K562 (cell line): ENCODE results near the gene CENPT. TPM values are rescaled to one million over a fixed set of nuclear protein-coding genes. Genes with fewer than 3 reads are reported as not detected.

ENCODE experiments used
- CBFA2T3 ChIP-seq: fragments of 450-650 bp; IDR thresholded peaks from 2 replicates; pipeline ENCODE4 v1.6.1; 2017
- CC2D1A ChIP-seq: fragments of 450-650 bp; IDR thresholded peaks from 2 replicates; pipeline ENCODE4 v1.6.1; 2017; ENCODE audit warnings: mild to moderate bottlenecking
- E2F6 ChIP-seq, 2 experiments: IDR thresholded peaks; 2 replicates each; pipeline ENCODE4 v1.6.1; 2011; ENCODE audit warnings: borderline replicate concordance in 1 of 2, control low read depth in 1 of 2, low read depth in 1 of 2, low read length in 1 of 2, mild to moderate bottlenecking in 1 of 2, mixed read lengths in 1 of 2, moderate library complexity in 1 of 2; ENCODE audit not compliant: insufficient read depth in 1 of 2, insufficient read length in 1 of 2, poor library complexity in 1 of 2, severe bottlenecking in 1 of 2; ENCODE audit errors: extremely low read depth in 1 of 2
- FOXK2 ChIP-seq, 2 experiments: fragments of 450-650 bp; IDR thresholded peaks in 1 of 2; conservative IDR thresholded peaks in 1 of 2; 2 replicates each; pipeline ENCODE4 v1.6.1; 2016; ENCODE audit warnings: low read depth in 2 of 2, mild to moderate bottlenecking in 1 of 2
- HMGN3 ChIP-seq: IDR thresholded peaks from 2 replicates; pipeline ENCODE4 v1.6.1; 2011; ENCODE audit warnings: borderline replicate concordance, low read depth, mild to moderate bottlenecking, mixed read lengths, low read length; ENCODE audit not compliant: insufficient read length; ENCODE audit errors: extremely low read depth
- NFE2 ChIP-seq: IDR thresholded peaks from 2 replicates; pipeline ENCODE4 v1.6.1; 2014; ENCODE audit warnings: antibody characterized with exemption, low read depth
- PRMT5 ChIP-seq: sonication (generic); formaldehyde crosslinking; IDR thresholded peaks from 2 replicates; pipeline ENCODE4 v1.5.0; 2020; ENCODE audit warnings: missing genetic modification reagents
- RNF2 ChIP-seq: sonication (generic); IDR thresholded peaks from 2 replicates; pipeline ENCODE4 v1.6.1; 2016
- SAFB2 ChIP-seq: fragments of 200-400 bp; formaldehyde crosslinking; IDR thresholded peaks from 2 replicates; pipeline ENCODE4 v1.6.1; 2018; ENCODE audit warnings: borderline replicate concordance, low read length, low read depth, moderate library complexity; ENCODE audit not compliant: severe bottlenecking
- SIX5 ChIP-seq, 2 experiments: IDR thresholded peaks; 2 replicates each; pipeline ENCODE4 v1.6.1; 2011; ENCODE audit warnings: low read length in 2 of 2, borderline replicate concordance in 1 of 2, low read depth in 1 of 2, mild to moderate bottlenecking in 1 of 2, moderate library complexity in 1 of 2; ENCODE audit not compliant: insufficient read depth in 1 of 2
- SRSF9 ChIP-seq: fragments of 200-400 bp; formaldehyde crosslinking; IDR thresholded peaks from 2 replicates; pipeline ENCODE4 v1.6.1; 2017; ENCODE audit warnings: low read depth, low read length, borderline replicate concordance
- THRA ChIP-seq: fragments of 450-650 bp; IDR thresholded peaks from 2 replicates; pipeline ENCODE4 v1.6.1; 2017; ENCODE audit warnings: mild to moderate bottlenecking, moderate library complexity
- THRB ChIP-seq: fragments of 450-650 bp; formaldehyde crosslinking; conservative IDR thresholded peaks from 2 replicates; pipeline ENCODE4 v1.4.0; 2022; ENCODE audit warnings: mild to moderate bottlenecking, missing genetic modification characterization
- XRCC4 ChIP-seq: IDR thresholded peaks from one replicate; pipeline ENCODE4 v1.6.1; 2011; ENCODE audit not compliant: insufficient read depth, insufficient read length; ENCODE audit errors: extremely low read depth
- ZNF583 ChIP-seq: fragments of 250-450 bp; sonication (Bioruptor Pico); IDR thresholded peaks from 2 replicates; pipeline ENCODE4 v1.4.0; 2020
- polyA plus RNA-seq, 8 experiments: library from polyadenylated mRNA; depleted of rRNA in 4 of 8; stranded (reverse) in 5 of 8; unstranded in 3 of 8; fragments of >200 nt; fragmentation: Nextera tagmentation in 2 of 8; fragmentation: Illumina TruSeq in 1 of 8; extraction: Ambion mirVana in 2 of 8; extraction: Trizol in 1 of 8; gene quantifications; 2 replicates each; pipeline versions ENCODE4 v1.2.1 to v1.2.3, GENCODE V29; 2011 to 2014; ENCODE audit warnings: inconsistent platforms in 1 of 8, missing spikeins in 1 of 8
- total RNA-seq, 7 experiments: library from RNA; depleted of rRNA in 6 of 7; stranded (reverse); fragments of >200 nt in 6 of 7; fragmentation: Illumina TruSeq in 2 of 7; extraction: Trizol in 2 of 7; gene quantifications; 2 replicates each; pipeline versions ENCODE4 v1.2.1 to v1.2.3, GENCODE V29; 2011 to 2021; ENCODE audit warnings: low replicate concordance in 1 of 7
- TF ChIP-seq, protein P1 (sequence below): fragments of 450-650 bp; IDR thresholded peaks from 2 replicates; pipeline ENCODE4 v1.6.1; 2017; ENCODE audit warnings: antibody characterized with exemption
- TF ChIP-seq, protein P2 (sequence below): fragments of 250-450 bp; sonication (Bioruptor Pico); IDR thresholded peaks from 2 replicates; pipeline ENCODE4 v1.8.0; 2021; ENCODE audit warnings: moderate library complexity, mild to moderate bottlenecking, inconsistent platforms
- TF ChIP-seq, protein P3 (sequence below): sonication (generic); formaldehyde crosslinking; IDR thresholded peaks from 2 replicates; pipeline ENCODE4 v1.8.0; 2023; ENCODE audit warnings: mild to moderate bottlenecking, missing genetic modification reagents

CENPT gene
- total and polyA plus RNA-seq, 9 of the 15 experiments (the other 6 are each of a cell fraction or from before 2014, with no cell fraction given): 3.6 to 94.2 (median 44.1) TPM

DNA sequence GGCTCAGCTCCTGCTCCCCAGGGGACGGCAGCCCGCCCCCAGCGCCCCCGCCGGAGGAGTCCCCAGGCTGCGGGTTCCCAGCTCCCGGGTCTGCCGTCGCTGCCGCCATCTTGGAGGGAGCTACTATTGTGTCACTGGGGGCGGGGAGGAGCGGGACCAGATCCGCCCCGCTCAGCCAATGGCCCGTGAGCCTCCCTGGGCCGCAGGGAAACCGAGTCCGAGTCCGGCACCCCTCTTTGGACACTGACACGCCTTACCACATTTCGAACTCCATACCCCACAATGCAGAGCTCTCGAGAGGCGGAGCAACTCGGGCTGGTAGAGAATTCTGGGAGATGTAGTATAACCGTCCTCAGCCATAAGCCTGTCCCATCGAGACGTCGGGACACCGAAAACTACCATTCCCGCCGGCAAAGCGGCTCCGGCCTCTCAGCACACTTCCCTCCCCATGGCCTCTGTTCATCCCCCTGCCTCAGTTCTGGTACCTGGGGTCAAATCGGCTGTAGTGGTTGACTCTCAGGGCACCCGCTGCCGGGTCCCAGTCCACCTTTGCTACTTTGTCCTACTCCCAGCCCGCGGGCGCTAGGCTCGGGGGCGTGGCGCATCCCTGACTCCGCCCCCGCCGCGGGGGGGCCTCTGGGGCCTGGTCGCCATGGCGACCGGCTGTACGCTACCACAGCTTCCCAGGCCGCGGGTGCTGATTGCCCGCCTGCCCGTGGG is 40.9 kb downstream of the CENPT start, which contains the start of the genes RANBP10 and TSNAXIP1 (continued):
- no peak for TF ChIP-seq THRB (CRISPR knock-in tag)
- no peak for TF ChIP-seq SAFB2
- no peak for TF ChIP-seq XRCC4
- TF ChIP-seq NFE2: no peak
- no peak for TF ChIP-seq CC2D1A
- TF ChIP-seq HMGN3: peak; percentile 63
- TF ChIP-seq FOXK2 (conservative IDR thresholded peaks at IDR 0.05 in 1 of 2, IDR thresholded peaks at IDR 0.05 in 1 of 2; ENCODE audit: low read depth in 2 of 2): 0 out of 4 replicates have a peak, but pooled peaks of 1 of the 2 experiments have one; percentile 40
- TF ChIP-seq RNF2: 0 out of 2 replicates have a peak, but pooled peaks have one; percentile 29
- no peak for TF ChIP-seq CBFA2T3
- no peak for TF ChIP-seq E2F6 (IDR thresholded peaks at IDR 0.05; ENCODE audit: borderline replicate concordance in 1 of 2, extremely low read depth in 1 of 2, insufficient read depth in 1 of 2, insufficient read length in 1 of 2, low read depth in 1 of 2, low read length in 1 of 2, poor library complexity in 1 of 2, severe bottlenecking in 1 of 2)
- TF ChIP-seq, protein P1, sequence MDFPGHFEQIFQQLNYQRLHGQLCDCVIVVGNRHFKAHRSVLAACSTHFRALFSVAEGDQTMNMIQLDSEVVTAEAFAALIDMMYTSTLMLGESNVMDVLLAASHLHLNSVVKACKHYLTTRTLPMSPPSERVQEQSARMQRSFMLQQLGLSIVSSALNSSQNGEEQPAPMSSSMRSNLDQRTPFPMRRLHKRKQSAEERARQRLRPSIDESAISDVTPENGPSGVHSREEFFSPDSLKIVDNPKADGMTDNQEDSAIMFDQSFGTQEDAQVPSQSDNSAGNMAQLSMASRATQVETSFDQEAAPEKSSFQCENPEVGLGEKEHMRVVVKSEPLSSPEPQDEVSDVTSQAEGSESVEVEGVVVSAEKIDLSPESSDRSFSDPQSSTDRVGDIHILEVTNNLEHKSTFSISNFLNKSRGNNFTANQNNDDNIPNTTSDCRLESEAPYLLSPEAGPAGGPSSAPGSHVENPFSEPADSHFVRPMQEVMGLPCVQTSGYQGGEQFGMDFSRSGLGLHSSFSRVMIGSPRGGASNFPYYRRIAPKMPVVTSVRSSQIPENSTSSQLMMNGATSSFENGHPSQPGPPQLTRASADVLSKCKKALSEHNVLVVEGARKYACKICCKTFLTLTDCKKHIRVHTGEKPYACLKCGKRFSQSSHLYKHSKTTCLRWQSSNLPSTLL: no peak
- TF ChIP-seq SRSF9: no peak
- peak; percentile 88 for TF ChIP-seq ZNF583 (CRISPR knock-in tag)
- TF ChIP-seq SIX5 (IDR thresholded peaks at IDR 0.05; ENCODE audit: borderline replicate concordance in 1 of 2, insufficient read depth in 1 of 2, low read depth in 1 of 2, low read length in 2 of 2): peak; percentile 99
- no peak for TF ChIP-seq PRMT5 (CRISPR knock-in tag)
- TF ChIP-seq THRA: no peak
- TF ChIP-seq, protein P2, sequence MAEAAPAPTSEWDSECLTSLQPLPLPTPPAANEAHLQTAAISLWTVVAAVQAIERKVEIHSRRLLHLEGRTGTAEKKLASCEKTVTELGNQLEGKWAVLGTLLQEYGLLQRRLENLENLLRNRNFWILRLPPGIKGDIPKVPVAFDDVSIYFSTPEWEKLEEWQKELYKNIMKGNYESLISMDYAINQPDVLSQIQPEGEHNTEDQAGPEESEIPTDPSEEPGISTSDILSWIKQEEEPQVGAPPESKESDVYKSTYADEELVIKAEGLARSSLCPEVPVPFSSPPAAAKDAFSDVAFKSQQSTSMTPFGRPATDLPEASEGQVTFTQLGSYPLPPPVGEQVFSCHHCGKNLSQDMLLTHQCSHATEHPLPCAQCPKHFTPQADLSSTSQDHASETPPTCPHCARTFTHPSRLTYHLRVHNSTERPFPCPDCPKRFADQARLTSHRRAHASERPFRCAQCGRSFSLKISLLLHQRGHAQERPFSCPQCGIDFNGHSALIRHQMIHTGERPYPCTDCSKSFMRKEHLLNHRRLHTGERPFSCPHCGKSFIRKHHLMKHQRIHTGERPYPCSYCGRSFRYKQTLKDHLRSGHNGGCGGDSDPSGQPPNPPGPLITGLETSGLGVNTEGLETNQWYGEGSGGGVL: no peak
- TF ChIP-seq, protein P3, sequence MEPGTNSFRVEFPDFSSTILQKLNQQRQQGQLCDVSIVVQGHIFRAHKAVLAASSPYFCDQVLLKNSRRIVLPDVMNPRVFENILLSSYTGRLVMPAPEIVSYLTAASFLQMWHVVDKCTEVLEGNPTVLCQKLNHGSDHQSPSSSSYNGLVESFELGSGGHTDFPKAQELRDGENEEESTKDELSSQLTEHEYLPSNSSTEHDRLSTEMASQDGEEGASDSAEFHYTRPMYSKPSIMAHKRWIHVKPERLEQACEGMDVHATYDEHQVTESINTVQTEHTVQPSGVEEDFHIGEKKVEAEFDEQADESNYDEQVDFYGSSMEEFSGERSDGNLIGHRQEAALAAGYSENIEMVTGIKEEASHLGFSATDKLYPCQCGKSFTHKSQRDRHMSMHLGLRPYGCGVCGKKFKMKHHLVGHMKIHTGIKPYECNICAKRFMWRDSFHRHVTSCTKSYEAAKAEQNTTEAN: no peak
